Measurements from ENCODE around the gene ACTL8. TPM values are rescaled to one million over a fixed set of nuclear protein-coding genes. Genes with fewer than 3 reads are reported as not detected.
A peak's percentile ranks its signal among the peaks of the same experiment; 100 is the strongest.

The ACTL8 gene
- total RNA-seq, 1 experiment from 2014 or later: not detected

GRCh38 chr1:17857996-17858395, 102.9 kb downstream of the ACTL8 start:
- in situ Hi-C loops (cut with HindIII; ENCODE audit: low pct_unique_long_range_greater_than_20kb, low sequenced_read_pairs): no loop called here

GRCh38 chr1:17860812-17861211, 105.7 kb downstream of the ACTL8 start:
- Histone ChIP-seq H3K4me1 (ENCODE audit: control insufficient read depth, insufficient read depth, low read length) (no peaks in the 10 kb centered on the region), H3K36me3 (ENCODE audit: control insufficient read depth, insufficient read depth, low read length) (no peaks in the 10 kb centered on the region), H3K4me3 (ENCODE audit: low read depth in 2 of 2, low read length in 2 of 2) (no peak overlapping the region), H3K27ac (ENCODE audit: low read length) (no peak overlapping the region), H3K9me3 (ENCODE audit: control insufficient read depth, insufficient read depth, low read depth, low read length) (no peaks in the 10 kb centered on the region), H3K27me3 (ENCODE audit: control insufficient read depth, insufficient read depth, low read length) (no peaks in the 10 kb centered on the region; the same call in 1 of the 2 replicates)
- ChIA-PET CTCF (no interaction called here), POLR2A (no interaction called here)
- no TSS peak for BruUV-seq (replicated peaks)
- TF ChIP-seq TCF7L2 (IDR thresholded peaks at IDR 0.05; ENCODE audit: low read depth, low read length): no peak
- TF ChIP-seq REST (IDR thresholded peaks at IDR 0.05; ENCODE audit: insufficient read depth in 1 of 2, low read depth in 2 of 2, low read length in 1 of 2): no peak
- no peak for TF ChIP-seq POLR2AphosphoS5 (IDR thresholded peaks at IDR 0.05; ENCODE audit: low read depth, low read length)
- in situ Hi-C loops (cut with HindIII; ENCODE audit: low pct_unique_long_range_greater_than_20kb, low sequenced_read_pairs) (no loop called here), intact Hi-C loops (cut with micrococcal nuclease; ENCODE audit: unreplicated experiment) (no loop called here)
- DNase-seq (ENCODE audit: low read depth, low spot score) (no peak), ATAC-seq (no peak)

More at GRCh38 chr1:17857996-17858395, 102.9 kb downstream of the ACTL8 start:
- H3K36me3 ChIP-seq (ENCODE audit: control insufficient read depth, insufficient read depth, low read length): no peaks in the 10 kb centered on the region
- no peak overlapping the region for H3K27ac ChIP-seq (ENCODE audit: low read length)
- H3K4me1 ChIP-seq (ENCODE audit: control insufficient read depth, insufficient read depth, low read length): no peaks in the 10 kb centered on the region
- no peak overlapping the region for H3K4me3 ChIP-seq (ENCODE audit: low read depth in 2 of 2, low read length in 2 of 2)
- H3K27me3 ChIP-seq (ENCODE audit: control insufficient read depth, insufficient read depth, low read length): no peaks in the 10 kb centered on the region; the same call in 1 of the 2 replicates
- TF ChIP-seq POLR2AphosphoS5 (IDR thresholded peaks at IDR 0.05; ENCODE audit: low read depth, low read length): no peak
- no peak for TF ChIP-seq TCF7L2 (IDR thresholded peaks at IDR 0.05; ENCODE audit: low read depth, low read length)
- no peak for TF ChIP-seq SIN3A (IDR thresholded peaks at IDR 0.05; ENCODE audit: borderline replicate concordance, insufficient read depth, low read depth, low read length)
- peak in 1 of 2 experiments; percentile 33; a peak in 1 of 4 replicates for TF ChIP-seq REST (IDR thresholded peaks at IDR 0.05; ENCODE audit: insufficient read depth in 1 of 2, low read depth in 2 of 2, low read length in 1 of 2)
- no peak for TF ChIP-seq CTCF (IDR thresholded peaks at IDR 0.05)
- no peak for DNase-seq (ENCODE audit: low read depth, low spot score)
- no peaks in the 10 kb centered on the region for H3K9me3 ChIP-seq (ENCODE audit: control insufficient read depth, insufficient read depth, low read depth, low read length)
- ChIA-PET POLR2A (no interaction called here), CTCF (no interaction called here)
- no peak for ATAC-seq
- intact Hi-C loops (cut with micrococcal nuclease; ENCODE audit: unreplicated experiment): no loop called here
- BruUV-seq (replicated peaks): no TSS peak

All from Panc1 (cell line).